GM12878 (cell line): Measurements from ENCODE around the gene SUGP1. TPM values are rescaled to one million over a fixed set of nuclear protein-coding genes. Genes with fewer than 3 reads are reported as not detected.

Experiments
- ATAC-seq: fragments of 200-7000 bp; cut with Tn5 transposase; 3 replicates; pipeline ENCODE4 v1.9.1; 2020; ENCODE audit warnings: mild to moderate bottlenecking, moderate library complexity
- BruUV-seq: library from RNA; stranded (reverse); fragments of 400-500 nt; replicated peaks from 2 replicates; lab custom pipeline; 2021; lab: Mats Ljungman, UMichigan
- CTCF ChIA-PET: fragments of 300-600 bp; sonication (Branson Sonifier 250); formaldehyde crosslinking; extraction: SDS; loops from one replicate; lab custom pipeline; 2021; ENCODE audit warnings: inconsistent platforms; lab: Yijun Ruan, JAX
- POLR2A ChIA-PET: fragments of 350-600 bp; formaldehyde crosslinking; extraction: SDS; loops from one replicate; lab custom pipeline; 2021; ENCODE audit warnings: inconsistent platforms; lab: Charles Lee
- RAD21 ChIA-PET: fragments of 300-600 bp; sonication (Branson Sonifier 250); formaldehyde crosslinking; loops from one replicate; lab custom pipeline; 2023; ENCODE audit warnings: antibody characterized with exemption; ENCODE audit not compliant: unreplicated experiment; lab: Charles Lee
- SMC1A ChIA-PET: fragments of 300-600 bp; sonication (Branson Sonifier 250); formaldehyde crosslinking; loops from one replicate; lab custom pipeline; 2023; ENCODE audit not compliant: unreplicated experiment, uncharacterized antibody; lab: Charles Lee
- DNase-seq: peaks from one replicate; pipeline ENCODE4 v3.0.0-alpha.2; 2011; ENCODE audit warnings: low read depth, low spot score
- FAIRE-seq: peaks from 3 replicates; lab custom pipeline; 2011; peaks lifted over from hg19 to GRCh38; lab: Jason Lieb, UNC
- H2AFZ ChIP-seq: 2 replicates; pipeline ENCODE4 v1.6.0; 2011; ENCODE audit warnings: low read depth, low read length, control low read depth; ENCODE audit not compliant: control insufficient read depth
- H3K27ac ChIP-seq: 2 replicates; pipeline ENCODE4 v1.5.1; 2011; ENCODE audit warnings: control low read depth; ENCODE audit not compliant: control insufficient read depth, insufficient read depth
- H3K27me3 ChIP-seq, 2 experiments: replicated peaks in 1 of 2; 2 replicates each; pipeline versions ENCODE4 v1.6.0 to v1.6.1; 2011; ENCODE audit warnings: low read length in 1 of 2; ENCODE audit not compliant: control insufficient read depth in 2 of 2, insufficient read depth in 2 of 2
- H3K36me3 ChIP-seq, 2 experiments: 2 replicates each; pipeline ENCODE4 v1.5.1; 2011; ENCODE audit warnings: low read length in 1 of 2; ENCODE audit not compliant: control insufficient read depth in 2 of 2, insufficient read depth in 2 of 2
- H3K4me1 ChIP-seq: 2 replicates; pipeline ENCODE4 v1.6.1; 2011; ENCODE audit warnings: mild to moderate bottlenecking, low read length, moderate library complexity, mixed read lengths; ENCODE audit not compliant: control insufficient read depth, insufficient read depth
- H3K4me2 ChIP-seq: 2 replicates; pipeline ENCODE4 v1.6.0; 2011; ENCODE audit warnings: control low read depth; ENCODE audit not compliant: control insufficient read depth, insufficient read depth
- H3K4me3 ChIP-seq: fragments of 200-600 bp; sonication (generic); 2 replicates; pipeline ENCODE4 v1.5.1; 2016
- H3K79me2 ChIP-seq: 2 replicates; pipeline ENCODE4 v1.6.0; 2011; ENCODE audit warnings: low read length; ENCODE audit not compliant: control insufficient read depth, insufficient read depth
- H3K9ac ChIP-seq: 2 replicates; pipeline ENCODE4 v1.8.0; 2011; ENCODE audit warnings: low read length, control low read depth, mixed read lengths; ENCODE audit not compliant: control insufficient read depth, insufficient read depth
- H3K9me3 ChIP-seq: replicated peaks from 3 replicates; pipeline ENCODE4 v1.5.1; 2011; ENCODE audit warnings: mild to moderate bottlenecking, low read length; ENCODE audit not compliant: control insufficient read depth, insufficient read depth
- H4K20me1 ChIP-seq: 2 replicates; pipeline ENCODE4 v1.6.0; 2011; ENCODE audit not compliant: control insufficient read depth, insufficient read depth
- ATF3 ChIP-seq: IDR thresholded peaks from 2 replicates; pipeline ENCODE4 v1.6.1; 2011; ENCODE audit warnings: low read depth, mild to moderate bottlenecking, low read length, moderate library complexity, borderline replicate concordance; ENCODE audit errors: extremely low read depth
- CHD1 ChIP-seq: IDR thresholded peaks from 2 replicates; pipeline ENCODE4 v1.6.1; 2012; ENCODE audit warnings: low read depth, low read length, improper control_type of control experiment
- HDAC2 ChIP-seq: fragments of 200-600 bp; sonication (generic); IDR thresholded peaks from 2 replicates; pipeline ENCODE4 v1.6.1; 2017
- HSF1 ChIP-seq: fragments of 150-350 bp; IDR thresholded peaks from 2 replicates; pipeline ENCODE4 v1.6.1; 2014; ENCODE audit warnings: mild to moderate bottlenecking, low read depth, low read length
- IRF5 ChIP-seq: fragments of 450-650 bp; IDR thresholded peaks from 2 replicates; pipeline ENCODE4 v1.6.1; 2017; ENCODE audit warnings: borderline replicate concordance
- PKNOX1 ChIP-seq: fragments of 450-650 bp; IDR thresholded peaks from 2 replicates; pipeline ENCODE4 v1.6.1; 2016; ENCODE audit warnings: mild to moderate bottlenecking
- RELA ChIP-seq: fragments of 450-650 bp; IDR thresholded peaks from 2 replicates; pipeline ENCODE4 v1.8.0; 2014; ENCODE audit warnings: borderline replicate concordance; ENCODE audit not compliant: partially characterized antibody
- SIX5 ChIP-seq: IDR thresholded peaks from 2 replicates; pipeline ENCODE4 v1.6.1; 2011; ENCODE audit warnings: mild to moderate bottlenecking, low read depth, low read length, moderate library complexity; ENCODE audit not compliant: severe bottlenecking
- SMARCA5 ChIP-seq: fragments of 450-650 bp; IDR thresholded peaks from 2 replicates; pipeline ENCODE4 v1.6.1; 2017; ENCODE audit warnings: mild to moderate bottlenecking
- SP1 ChIP-seq: IDR thresholded peaks from one replicate; pipeline ENCODE4 v1.6.1; 2011; ENCODE audit warnings: low read depth, low read length
- WGBS: methylation state at CpG from one replicate; pipeline ENCODE4 v1.1.6; 2016; ENCODE audit warnings: low lambda C conversion rate; ENCODE audit not compliant: insufficient replicate concordance, insufficient coverage; ENCODE audit errors: missing lambda C conversion rate; 5-methylcytosine and 5-hydroxymethylcytosine counted together
- in situ Hi-C: fragments of 300-500 bp; cut with MboI; formaldehyde crosslinking; loops from 9 replicates; pipeline ENCODE4 v1.14.3; 2018; ENCODE audit warnings: mixed read lengths
- intact Hi-C: fragments of 100-400 bp; cut with micrococcal nuclease; formaldehyde crosslinking; loops from one replicate; pipeline ENCODE4 v1.14.2; 2022; ENCODE audit not compliant: unreplicated experiment
- polyA plus RNA-seq, 11 experiments: library from polyadenylated mRNA; depleted of rRNA in 4 of 11; unstranded in 6 of 11; stranded (reverse) in 5 of 11; fragments of >200 nt; fragmentation: Nextera tagmentation in 4 of 11; fragmentation: Illumina TruSeq in 1 of 11; extraction: Ambion mirVana in 4 of 11; extraction: Trizol in 1 of 11; gene quantifications; 1 replicate in 1 of 11; 2 replicates in 10 of 11; pipeline versions ENCODE4 v1.2.1 to v1.2.3, GENCODE V29; 2011 to 2016; ENCODE audit warnings: inconsistent platforms in 2 of 11, missing spikeins in 2 of 11, low read depth in 1 of 11
- total RNA-seq, 4 experiments: library from RNA; depleted of rRNA in 3 of 4; stranded (reverse); fragments of >200 nt in 3 of 4; fragmentation: Illumina TruSeq in 1 of 4; extraction: Trizol in 1 of 4; gene quantifications; 2 replicates each; pipeline versions ENCODE4 v1.2.1 to v1.2.3, GENCODE V29; 2013 to 2021
- TF ChIP-seq, protein P1 (sequence below), 3 experiments: IDR thresholded peaks in 2 of 3; conservative IDR thresholded peaks in 1 of 3; 2 replicates each; pipeline ENCODE4 v1.5.1; 2011; ENCODE audit warnings: low read depth in 3 of 3, low read length in 3 of 3, mild to moderate bottlenecking in 3 of 3, control low read depth in 2 of 3, moderate library complexity in 2 of 3, inconsistent platforms in 1 of 3, mixed read lengths in 1 of 3; ENCODE audit not compliant: control insufficient read depth in 2 of 3, insufficient read depth in 1 of 3; ENCODE audit errors: extremely low read depth in 1 of 3

The SUGP1 gene
- total and polyA plus RNA-seq, 10 of the 15 experiments (the other 5 are each of a cell fraction or from before 2014, with no cell fraction given): 1.6 to 70.2 (median 38.4) TPM

- Histone ChIP-seq H4K20me1 (no peaks in the 10 kb centered on the region), H3K4me2 (no peak overlapping the region), H3K4me1 (no peaks in the 10 kb centered on the region), H3K27ac (no peak overlapping the region), H3K9me3 (no peaks in the 10 kb centered on the region), H3K36me3 (peaks cover 4 to 19% of the 10 kb centered on the region in 2 experiments; a peak in 3 of 4 replicates), H3K79me2 (no peaks in the 10 kb centered on the region), H3K4me3 (no peak overlapping the region), H3K9ac (no peak overlapping the region), H2AFZ (no peak overlapping the region), H3K27me3 (no peaks in the 10 kb centered on the region)
- FAIRE-seq (no peak), DNase-seq (no peak), ATAC-seq (no peak)
- TF ChIP-seq HSF1 (no peak), ATF3 (no peak), SMARCA5 (no peak), RELA (no peak), SP1 (no peak), HDAC2 (no peak), IRF5 (no peak), CHD1 (no peak), SIX5 (no peak), PKNOX1 (no peak)
- TF ChIP-seq, protein P1, sequence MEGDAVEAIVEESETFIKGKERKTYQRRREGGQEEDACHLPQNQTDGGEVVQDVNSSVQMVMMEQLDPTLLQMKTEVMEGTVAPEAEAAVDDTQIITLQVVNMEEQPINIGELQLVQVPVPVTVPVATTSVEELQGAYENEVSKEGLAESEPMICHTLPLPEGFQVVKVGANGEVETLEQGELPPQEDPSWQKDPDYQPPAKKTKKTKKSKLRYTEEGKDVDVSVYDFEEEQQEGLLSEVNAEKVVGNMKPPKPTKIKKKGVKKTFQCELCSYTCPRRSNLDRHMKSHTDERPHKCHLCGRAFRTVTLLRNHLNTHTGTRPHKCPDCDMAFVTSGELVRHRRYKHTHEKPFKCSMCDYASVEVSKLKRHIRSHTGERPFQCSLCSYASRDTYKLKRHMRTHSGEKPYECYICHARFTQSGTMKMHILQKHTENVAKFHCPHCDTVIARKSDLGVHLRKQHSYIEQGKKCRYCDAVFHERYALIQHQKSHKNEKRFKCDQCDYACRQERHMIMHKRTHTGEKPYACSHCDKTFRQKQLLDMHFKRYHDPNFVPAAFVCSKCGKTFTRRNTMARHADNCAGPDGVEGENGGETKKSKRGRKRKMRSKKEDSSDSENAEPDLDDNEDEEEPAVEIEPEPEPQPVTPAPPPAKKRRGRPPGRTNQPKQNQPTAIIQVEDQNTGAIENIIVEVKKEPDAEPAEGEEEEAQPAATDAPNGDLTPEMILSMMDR (IDR thresholded peaks at IDR 0.05 in 2 of 3, conservative IDR thresholded peaks at IDR 0.05 in 1 of 3; ENCODE audit: control insufficient read depth in 2 of 3, extremely low read depth in 1 of 3, insufficient read depth in 1 of 3, low read depth in 3 of 3, low read length in 3 of 3): no peak
- no TSS peak for BruUV-seq
- RAD21 ChIA-PET: no interaction called here
- POLR2A ChIA-PET: no interaction called here
- intact Hi-C loops (no loop called here), in situ Hi-C loops (no loop called here)
- SMC1A ChIA-PET: no interaction called here
- 84% methylated on average over 16 of the region's 16 CpGs for WGBS
- CTCF ChIA-PET: no interaction called here
These were observed 39.7 kb downstream of the SUGP1 start for GRCh38 chr19:19280561-19280960.
